HepG2 (cell line): ENCODE measurements around the gene UBXN6. TPM values are rescaled to one million over a fixed set of nuclear protein-coding genes. Genes with fewer than 3 reads are reported as not detected.

ENCODE experiments used
- ATAD3A ChIP-seq: sonication (generic); formaldehyde crosslinking; IDR thresholded peaks from 2 replicates; pipeline ENCODE4 v1.4.0; 2020; ENCODE audit warnings: missing genetic modification reagents
- FOXK1 ChIP-seq: sonication (generic); formaldehyde crosslinking; IDR thresholded peaks from 2 replicates; pipeline ENCODE4 v1.4.0; 2020; ENCODE audit warnings: low read depth, missing genetic modification reagents, borderline replicate concordance
- HHEX ChIP-seq: IDR thresholded peaks from 2 replicates; pipeline ENCODE4 v1.6.1; 2016; ENCODE audit warnings: control low read depth
- KDM3A ChIP-seq: IDR thresholded peaks from 2 replicates; pipeline ENCODE4 v1.6.1; 2018; ENCODE audit warnings: low read depth, missing compliant biosample characterization
- MAF1 ChIP-seq: sonication (generic); formaldehyde crosslinking; IDR thresholded peaks from 2 replicates; pipeline ENCODE4 v1.5.0; 2020; ENCODE audit warnings: missing genetic modification reagents, borderline replicate concordance
- RCOR2 ChIP-seq: IDR thresholded peaks from 2 replicates; pipeline ENCODE4 v1.6.1; 2016; ENCODE audit warnings: missing biosample characterization, missing genetic modification reagents
- SETDB1 ChIP-seq: sonication (generic); formaldehyde crosslinking; IDR thresholded peaks from 2 replicates; pipeline ENCODE4 v1.5.1; 2020; ENCODE audit warnings: missing genetic modification reagents, mild to moderate bottlenecking, borderline replicate concordance
- SIX1 ChIP-seq: sonication (generic); formaldehyde crosslinking; IDR thresholded peaks from 2 replicates; pipeline ENCODE4 v1.4.0; 2020; ENCODE audit warnings: missing genetic modification reagents, borderline replicate concordance
- TP53 ChIP-seq: sonication (generic); formaldehyde crosslinking; conservative IDR thresholded peaks from 2 replicates; pipeline ENCODE4 v1.4.0; 2020; ENCODE audit warnings: missing genetic modification reagents
- ZNF367 ChIP-seq: sonication (generic); formaldehyde crosslinking; IDR thresholded peaks from 2 replicates; pipeline ENCODE4 v1.4.0; 2020; ENCODE audit warnings: missing genetic modification reagents, borderline replicate concordance
- ZNF383 ChIP-seq: sonication (generic); formaldehyde crosslinking; IDR thresholded peaks from 2 replicates; pipeline ENCODE4 v1.4.0; 2020; ENCODE audit warnings: missing genetic modification reagents, mild to moderate bottlenecking, borderline replicate concordance
- ZNF496 ChIP-seq: sonication (generic); formaldehyde crosslinking; IDR thresholded peaks from 2 replicates; pipeline ENCODE4 v1.8.1; 2023; ENCODE audit warnings: mild to moderate bottlenecking, moderate library complexity, missing genetic modification reagents; ENCODE audit not compliant: insufficient replicate concordance
- ZNF674 ChIP-seq: sonication (generic); formaldehyde crosslinking; IDR thresholded peaks from 2 replicates; pipeline ENCODE4 v1.5.0; 2020; ENCODE audit warnings: low read depth, mild to moderate bottlenecking, missing genetic modification reagents
- ZNF703 ChIP-seq: sonication (generic); formaldehyde crosslinking; IDR thresholded peaks from 2 replicates; pipeline ENCODE4 v1.5.1; 2020; ENCODE audit warnings: missing genetic modification reagents, mild to moderate bottlenecking, moderate library complexity, borderline replicate concordance
- polyA plus RNA-seq, 8 experiments: library from polyadenylated mRNA; depleted of rRNA in 3 of 8; stranded (reverse) in 7 of 8; unstranded in 1 of 8; fragments of >200 nt; fragmentation: Illumina TruSeq in 4 of 8; extraction: Trizol in 4 of 8; gene quantifications; 2 replicates each; pipeline versions ENCODE4 v1.2.1 to v1.2.3, GENCODE V29; 2011 to 2016; ENCODE audit warnings: low read depth in 4 of 8, missing spikeins in 1 of 8, mixed read lengths in 1 of 8; ENCODE audit not compliant: insufficient read depth in 1 of 8
- total RNA-seq, 5 experiments: library from RNA; depleted of rRNA; stranded (reverse); fragments of >200 nt; fragmentation: Illumina TruSeq; extraction: Trizol; gene quantifications; 2 replicates each; pipeline ENCODE4 v1.2.3, GENCODE V29; 2016; ENCODE audit warnings: low read depth in 1 of 5
- TF ChIP-seq, protein P1 (sequence below): sonication (generic); formaldehyde crosslinking; IDR thresholded peaks from 2 replicates; pipeline ENCODE4 v1.9.0; 2022; ENCODE audit warnings: missing genetic modification reagents, mild to moderate bottlenecking, borderline replicate concordance
- TF ChIP-seq, protein P2 (sequence below): sonication (generic); formaldehyde crosslinking; conservative IDR thresholded peaks from 2 replicates; pipeline ENCODE4 v1.4.0; 2020; ENCODE audit warnings: mild to moderate bottlenecking, missing genetic modification reagents, moderate library complexity
- TF ChIP-seq, protein P3 (sequence below): fragments of 450-650 bp; IDR thresholded peaks from 2 replicates; pipeline ENCODE4 v1.6.1; 2017; ENCODE audit warnings: mild to moderate bottlenecking
- TF ChIP-seq, protein P4 (sequence below): sonication (generic); formaldehyde crosslinking; IDR thresholded peaks from 2 replicates; pipeline ENCODE4 v1.4.0; 2020; ENCODE audit warnings: mild to moderate bottlenecking, missing genetic modification reagents, borderline replicate concordance

The UBXN6 gene
- total and polyA plus RNA-seq, 2 of the 13 experiments (the other 11 are each of a cell fraction or from before 2014, with no cell fraction given), result 34.9 to 35.5 TPM

DNA sequence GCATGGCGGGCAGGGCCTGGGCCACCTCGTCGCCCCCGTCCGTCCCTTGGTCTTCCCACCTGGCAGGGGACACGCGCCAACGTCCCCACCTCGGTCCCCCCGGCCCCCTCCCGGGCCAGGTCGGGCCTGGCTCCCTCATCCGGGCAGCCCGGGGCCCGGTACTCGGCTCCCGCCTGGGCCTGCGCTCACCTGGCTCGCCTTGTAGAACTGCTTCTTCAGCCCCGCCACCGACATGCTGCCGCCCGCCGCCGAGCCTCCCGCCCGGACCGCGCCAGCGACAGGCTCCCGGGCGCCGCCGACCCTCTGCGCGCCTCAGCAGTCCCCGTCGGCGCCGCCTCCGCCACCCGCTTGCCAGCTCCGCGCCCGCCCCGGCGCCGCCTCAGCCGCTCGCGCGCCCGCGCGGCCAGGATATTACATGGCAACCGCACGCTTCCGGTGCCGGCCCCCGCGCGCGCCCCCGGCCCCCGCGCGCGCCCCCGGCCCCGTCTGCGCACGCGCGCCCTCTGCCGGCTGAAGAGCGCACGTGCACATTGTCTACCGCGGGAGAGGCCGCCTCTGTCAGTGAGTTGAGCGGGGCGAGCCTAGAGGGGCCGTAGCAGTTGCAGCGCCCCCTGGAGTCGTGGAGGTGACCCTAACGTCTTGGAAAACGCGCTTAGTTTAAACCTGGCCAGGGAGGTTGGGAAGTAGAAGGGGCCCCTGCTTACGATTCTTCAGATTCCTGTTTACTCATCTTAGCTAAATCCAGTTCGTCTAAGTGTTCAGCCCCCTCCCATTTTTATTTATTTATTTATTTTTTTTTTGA lies 57.3 kb downstream of the UBXN6 start, which contains the start of gene SH3GL1 (continued):
- no peak for TF ChIP-seq ZNF367 (CRISPR knock-in tag)
- TF ChIP-seq HHEX (CRISPR knock-in tag), result no peak
- no peak for TF ChIP-seq SETDB1
- no peak for TF ChIP-seq ZNF383 (CRISPR knock-in tag)
- no peak for TF ChIP-seq SIX1 (CRISPR knock-in tag)
- TF ChIP-seq, protein P1, sequence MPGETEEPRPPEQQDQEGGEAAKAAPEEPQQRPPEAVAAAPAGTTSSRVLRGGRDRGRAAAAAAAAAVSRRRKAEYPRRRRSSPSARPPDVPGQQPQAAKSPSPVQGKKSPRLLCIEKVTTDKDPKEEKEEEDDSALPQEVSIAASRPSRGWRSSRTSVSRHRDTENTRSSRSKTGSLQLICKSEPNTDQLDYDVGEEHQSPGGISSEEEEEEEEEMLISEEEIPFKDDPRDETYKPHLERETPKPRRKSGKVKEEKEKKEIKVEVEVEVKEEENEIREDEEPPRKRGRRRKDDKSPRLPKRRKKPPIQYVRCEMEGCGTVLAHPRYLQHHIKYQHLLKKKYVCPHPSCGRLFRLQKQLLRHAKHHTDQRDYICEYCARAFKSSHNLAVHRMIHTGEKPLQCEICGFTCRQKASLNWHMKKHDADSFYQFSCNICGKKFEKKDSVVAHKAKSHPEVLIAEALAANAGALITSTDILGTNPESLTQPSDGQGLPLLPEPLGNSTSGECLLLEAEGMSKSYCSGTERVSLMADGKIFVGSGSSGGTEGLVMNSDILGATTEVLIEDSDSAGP, result no peak; the same call in 1 of the 2 replicates
- TF ChIP-seq, protein P2, sequence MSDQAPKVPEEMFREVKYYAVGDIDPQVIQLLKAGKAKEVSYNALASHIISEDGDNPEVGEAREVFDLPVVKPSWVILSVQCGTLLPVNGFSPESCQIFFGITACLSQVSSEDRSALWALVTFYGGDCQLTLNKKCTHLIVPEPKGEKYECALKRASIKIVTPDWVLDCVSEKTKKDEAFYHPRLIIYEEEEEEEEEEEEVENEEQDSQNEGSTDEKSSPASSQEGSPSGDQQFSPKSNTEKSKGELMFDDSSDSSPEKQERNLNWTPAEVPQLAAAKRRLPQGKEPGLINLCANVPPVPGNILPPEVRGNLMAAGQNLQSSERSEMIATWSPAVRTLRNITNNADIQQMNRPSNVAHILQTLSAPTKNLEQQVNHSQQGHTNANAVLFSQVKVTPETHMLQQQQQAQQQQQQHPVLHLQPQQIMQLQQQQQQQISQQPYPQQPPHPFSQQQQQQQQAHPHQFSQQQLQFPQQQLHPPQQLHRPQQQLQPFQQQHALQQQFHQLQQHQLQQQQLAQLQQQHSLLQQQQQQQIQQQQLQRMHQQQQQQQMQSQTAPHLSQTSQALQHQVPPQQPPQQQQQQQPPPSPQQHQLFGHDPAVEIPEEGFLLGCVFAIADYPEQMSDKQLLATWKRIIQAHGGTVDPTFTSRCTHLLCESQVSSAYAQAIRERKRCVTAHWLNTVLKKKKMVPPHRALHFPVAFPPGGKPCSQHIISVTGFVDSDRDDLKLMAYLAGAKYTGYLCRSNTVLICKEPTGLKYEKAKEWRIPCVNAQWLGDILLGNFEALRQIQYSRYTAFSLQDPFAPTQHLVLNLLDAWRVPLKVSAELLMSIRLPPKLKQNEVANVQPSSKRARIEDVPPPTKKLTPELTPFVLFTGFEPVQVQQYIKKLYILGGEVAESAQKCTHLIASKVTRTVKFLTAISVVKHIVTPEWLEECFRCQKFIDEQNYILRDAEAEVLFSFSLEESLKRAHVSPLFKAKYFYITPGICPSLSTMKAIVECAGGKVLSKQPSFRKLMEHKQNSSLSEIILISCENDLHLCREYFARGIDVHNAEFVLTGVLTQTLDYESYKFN (CRISPR knock-in tag), result peak; percentile 29; the same call in 1 of the 2 replicates
- 0 out of 2 replicates have a peak, but pooled peaks have one; percentile 54 for TF ChIP-seq MAF1 (CRISPR knock-in tag)
- TF ChIP-seq ZNF674 (CRISPR knock-in tag), result no peak
- TF ChIP-seq KDM3A (CRISPR knock-in tag), result peak; percentile 90
- TF ChIP-seq ATAD3A (CRISPR knock-in tag), result no peak
- peak; percentile 69; the same call in 1 of the 2 replicates for TF ChIP-seq FOXK1 (CRISPR knock-in tag)
- no peak for TF ChIP-seq ZNF703
- TF ChIP-seq, protein P3, sequence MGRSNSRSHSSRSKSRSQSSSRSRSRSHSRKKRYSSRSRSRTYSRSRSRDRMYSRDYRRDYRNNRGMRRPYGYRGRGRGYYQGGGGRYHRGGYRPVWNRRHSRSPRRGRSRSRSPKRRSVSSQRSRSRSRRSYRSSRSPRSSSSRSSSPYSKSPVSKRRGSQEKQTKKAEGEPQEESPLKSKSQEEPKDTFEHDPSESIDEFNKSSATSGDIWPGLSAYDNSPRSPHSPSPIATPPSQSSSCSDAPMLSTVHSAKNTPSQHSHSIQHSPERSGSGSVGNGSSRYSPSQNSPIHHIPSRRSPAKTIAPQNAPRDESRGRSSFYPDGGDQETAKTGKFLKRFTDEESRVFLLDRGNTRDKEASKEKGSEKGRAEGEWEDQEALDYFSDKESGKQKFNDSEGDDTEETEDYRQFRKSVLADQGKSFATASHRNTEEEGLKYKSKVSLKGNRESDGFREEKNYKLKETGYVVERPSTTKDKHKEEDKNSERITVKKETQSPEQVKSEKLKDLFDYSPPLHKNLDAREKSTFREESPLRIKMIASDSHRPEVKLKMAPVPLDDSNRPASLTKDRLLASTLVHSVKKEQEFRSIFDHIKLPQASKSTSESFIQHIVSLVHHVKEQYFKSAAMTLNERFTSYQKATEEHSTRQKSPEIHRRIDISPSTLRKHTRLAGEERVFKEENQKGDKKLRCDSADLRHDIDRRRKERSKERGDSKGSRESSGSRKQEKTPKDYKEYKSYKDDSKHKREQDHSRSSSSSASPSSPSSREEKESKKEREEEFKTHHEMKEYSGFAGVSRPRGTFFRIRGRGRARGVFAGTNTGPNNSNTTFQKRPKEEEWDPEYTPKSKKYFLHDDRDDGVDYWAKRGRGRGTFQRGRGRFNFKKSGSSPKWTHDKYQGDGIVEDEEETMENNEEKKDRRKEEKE, result no peak
- TF ChIP-seq RCOR2 (CRISPR knock-in tag), result no peak
- TF ChIP-seq, protein P4, sequence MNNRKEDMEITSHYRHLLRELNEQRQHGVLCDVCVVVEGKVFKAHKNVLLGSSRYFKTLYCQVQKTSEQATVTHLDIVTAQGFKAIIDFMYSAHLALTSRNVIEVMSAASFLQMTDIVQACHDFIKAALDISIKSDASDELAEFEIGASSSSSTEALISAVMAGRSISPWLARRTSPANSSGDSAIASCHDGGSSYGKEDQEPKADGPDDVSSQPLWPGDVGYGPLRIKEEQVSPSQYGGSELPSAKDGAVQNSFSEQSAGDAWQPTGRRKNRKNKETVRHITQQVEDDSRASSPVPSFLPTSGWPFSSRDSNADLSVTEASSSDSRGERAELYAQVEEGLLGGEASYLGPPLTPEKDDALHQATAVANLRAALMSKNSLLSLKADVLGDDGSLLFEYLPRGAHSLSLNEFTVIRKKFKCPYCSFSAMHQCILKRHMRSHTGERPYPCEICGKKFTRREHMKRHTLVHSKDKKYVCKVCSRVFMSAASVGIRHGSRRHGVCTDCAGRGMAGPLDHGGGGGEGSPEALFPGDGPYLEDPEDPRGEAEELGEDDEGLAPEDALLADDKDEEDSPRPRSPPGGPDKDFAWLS (CRISPR knock-in tag), result no peak
- TF ChIP-seq TP53 (CRISPR knock-in tag), result no peak
- TF ChIP-seq ZNF496, result no peak
